Spinal cord (tissue), 10 donors: ENCODE measurements around the gene NBR1. TPM values are rescaled to one million over a fixed set of nuclear protein-coding genes. Genes with fewer than 3 reads are reported as not detected.
A peak's percentile ranks its signal among the peaks of the same experiment; 100 is the strongest.
"Not testable (repeated sequence)": the region's sequence is repeated elsewhere in the genome, so short reads cannot be mapped to it uniquely, and the experiment has no call there.

Experiments used
- DNase-seq, 6 donors: peaks; one replicate each; pipeline versions ENCODE4 v3.0.0 to v3.0.0-alpha.2; 2013 to 2015; ENCODE audit warnings: low spot score in 6 of 6, low read depth in 4 of 6
- H3K27ac ChIP-seq: one replicate; pipeline ENCODE4 v1.5.1; 2013; ENCODE audit warnings: low read depth, low read length, control low read depth
- H3K27me3 ChIP-seq: one replicate; pipeline ENCODE4 v1.6.1; 2013; ENCODE audit warnings: low read length; ENCODE audit not compliant: control insufficient read depth, insufficient read depth
- H3K36me3 ChIP-seq: one replicate; pipeline ENCODE4 v1.6.1; 2013; ENCODE audit warnings: low read length; ENCODE audit not compliant: control insufficient read depth, insufficient read depth
- H3K4me1 ChIP-seq: one replicate; pipeline ENCODE4 v1.6.1; 2013; ENCODE audit warnings: low read length; ENCODE audit not compliant: control insufficient read depth, insufficient read depth
- H3K4me3 ChIP-seq: one replicate; pipeline ENCODE4 v1.5.1; 2013; ENCODE audit warnings: low read depth, low read length, control low read depth
- H3K9me3 ChIP-seq: one replicate; pipeline ENCODE4 v1.6.1; 2013; ENCODE audit warnings: low read length; ENCODE audit not compliant: control insufficient read depth, insufficient read depth
- WGBS: methylation state at CpG from one replicate; pipeline ENCODE4 v1.1.5; 2013; ENCODE audit warnings: missing lambda C conversion rate; ENCODE audit not compliant: insufficient coverage; 5-methylcytosine and 5-hydroxymethylcytosine counted together
- long read RNA-seq, 4 donors: transcript quantifications; one replicate each; lab custom pipeline, GENCODE V29; 2026
- polyA plus RNA-seq, 2 donors: library from polyadenylated mRNA; unstranded; fragments of 120-200 nt; gene quantifications; one replicate each; pipeline ENCODE4 v1.2.1, GENCODE V29; 2013; ENCODE audit not compliant: insufficient read length in 2 of 2
- total RNA-seq, 2 donors: library from RNA; depleted of rRNA in 1 of 2; stranded (reverse); fragments of 120-200 nt in 1 of 2; fragments of >200 nt in 1 of 2; gene quantifications; one replicate each; pipeline versions ENCODE4 v1.2.3 to v1.2.4, GENCODE V29; 2013 to 2014
- donor health status: healthy.

The NBR1 gene, protein sequence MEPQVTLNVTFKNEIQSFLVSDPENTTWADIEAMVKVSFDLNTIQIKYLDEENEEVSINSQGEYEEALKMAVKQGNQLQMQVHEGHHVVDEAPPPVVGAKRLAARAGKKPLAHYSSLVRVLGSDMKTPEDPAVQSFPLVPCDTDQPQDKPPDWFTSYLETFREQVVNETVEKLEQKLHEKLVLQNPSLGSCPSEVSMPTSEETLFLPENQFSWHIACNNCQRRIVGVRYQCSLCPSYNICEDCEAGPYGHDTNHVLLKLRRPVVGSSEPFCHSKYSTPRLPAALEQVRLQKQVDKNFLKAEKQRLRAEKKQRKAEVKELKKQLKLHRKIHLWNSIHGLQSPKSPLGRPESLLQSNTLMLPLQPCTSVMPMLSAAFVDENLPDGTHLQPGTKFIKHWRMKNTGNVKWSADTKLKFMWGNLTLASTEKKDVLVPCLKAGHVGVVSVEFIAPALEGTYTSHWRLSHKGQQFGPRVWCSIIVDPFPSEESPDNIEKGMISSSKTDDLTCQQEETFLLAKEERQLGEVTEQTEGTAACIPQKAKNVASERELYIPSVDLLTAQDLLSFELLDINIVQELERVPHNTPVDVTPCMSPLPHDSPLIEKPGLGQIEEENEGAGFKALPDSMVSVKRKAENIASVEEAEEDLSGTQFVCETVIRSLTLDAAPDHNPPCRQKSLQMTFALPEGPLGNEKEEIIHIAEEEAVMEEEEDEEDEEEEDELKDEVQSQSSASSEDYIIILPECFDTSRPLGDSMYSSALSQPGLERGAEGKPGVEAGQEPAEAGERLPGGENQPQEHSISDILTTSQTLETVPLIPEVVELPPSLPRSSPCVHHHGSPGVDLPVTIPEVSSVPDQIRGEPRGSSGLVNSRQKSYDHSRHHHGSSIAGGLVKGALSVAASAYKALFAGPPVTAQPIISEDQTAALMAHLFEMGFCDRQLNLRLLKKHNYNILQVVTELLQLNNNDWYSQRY
- total RNA-seq (100 to 1,000 TPM in 1 of 2 donors, 10 to 100 TPM in 1; 93.8 to 104 TPM), polyA plus RNA-seq (10 to 100 TPM; 79.3 to 86.7 TPM)
- long read RNA-seq, donor 1, partial matches to known transcripts, result 22 of 23 reads
- long read RNA-seq, donor 1, other reads (novel, unspliced or antisense), result 0 of 23 reads
- long read RNA-seq, donor 2, partial matches to known transcripts, result 0 of 2 reads
- long read RNA-seq, donor 2, other reads (novel, unspliced or antisense), result 0 of 2 reads
- long read RNA-seq, donor 3, partial matches to known transcripts, result 0 of 12 reads
- long read RNA-seq, donor 3, other reads (novel, unspliced or antisense), result 12 of 12 reads
- long read RNA-seq, donor 4, partial matches to known transcripts, result 14 of 21 reads
- long read RNA-seq, donor 4, other reads (novel, unspliced or antisense), result 6 of 21 reads

DNA sequence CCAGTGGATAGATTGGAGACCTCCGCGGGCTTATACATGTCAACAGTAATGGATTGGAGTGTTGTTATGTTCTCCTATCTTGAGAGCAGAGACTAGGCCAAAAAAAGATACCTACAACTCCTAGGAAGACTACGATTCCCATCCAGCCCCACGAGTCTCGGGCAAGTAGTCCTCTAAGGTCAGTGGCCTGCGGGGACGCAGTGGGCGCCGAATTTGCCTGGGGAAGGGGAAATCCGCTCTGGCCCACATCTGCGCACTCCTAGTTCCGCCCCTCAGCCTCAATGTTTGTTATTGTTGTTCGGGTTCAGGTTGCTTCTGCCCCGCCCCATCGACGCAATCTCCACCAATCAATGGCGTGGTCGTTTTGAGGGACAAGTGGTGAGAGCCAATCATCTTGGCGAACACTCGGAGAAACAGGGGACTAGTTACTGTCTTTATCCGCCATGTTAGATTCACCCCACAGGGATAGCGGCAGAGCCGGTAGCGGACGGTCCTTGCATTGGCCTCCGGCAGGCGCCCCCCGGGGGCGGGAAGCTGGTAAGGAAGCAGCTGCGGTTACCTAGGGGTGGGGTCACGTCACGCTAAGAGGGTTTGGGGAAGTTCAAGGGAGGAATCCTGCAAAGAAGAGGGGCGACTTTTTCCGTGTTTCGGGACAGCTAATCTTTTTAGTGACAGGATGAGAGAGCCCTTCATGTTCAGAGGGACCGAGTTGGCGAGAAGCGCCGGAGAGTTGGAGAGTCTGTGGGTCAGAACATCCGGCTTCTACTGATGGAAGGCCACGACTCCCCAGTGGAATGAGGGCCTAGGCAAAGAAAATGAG lies at the start of gene NBR1:
NBR1 (plus strand) TSS at position 449 of the 820 bp plus-strand sequence. CDS start 4,586 bp downstream, outside the sequence.
- peak; percentile 98 to 100 (median 99) for DNase-seq
- H3K27me3 ChIP-seq, result no peaks in the 10 kb centered on the region
- H3K4me3 ChIP-seq, result peak within 1 kb of the TSS; percentile 70
- peaks cover 31% of the 10 kb centered on the region for H3K4me1 ChIP-seq
- no peaks in the 10 kb centered on the region for H3K9me3 ChIP-seq
- peak within 1 kb of the TSS; percentile 98 for H3K27ac ChIP-seq
- H3K36me3 ChIP-seq, result peaks cover 11% of the 10 kb centered on the region
- WGBS, result under 1% methylated on average over 33 of the region's 41 CpGs

DNA sequence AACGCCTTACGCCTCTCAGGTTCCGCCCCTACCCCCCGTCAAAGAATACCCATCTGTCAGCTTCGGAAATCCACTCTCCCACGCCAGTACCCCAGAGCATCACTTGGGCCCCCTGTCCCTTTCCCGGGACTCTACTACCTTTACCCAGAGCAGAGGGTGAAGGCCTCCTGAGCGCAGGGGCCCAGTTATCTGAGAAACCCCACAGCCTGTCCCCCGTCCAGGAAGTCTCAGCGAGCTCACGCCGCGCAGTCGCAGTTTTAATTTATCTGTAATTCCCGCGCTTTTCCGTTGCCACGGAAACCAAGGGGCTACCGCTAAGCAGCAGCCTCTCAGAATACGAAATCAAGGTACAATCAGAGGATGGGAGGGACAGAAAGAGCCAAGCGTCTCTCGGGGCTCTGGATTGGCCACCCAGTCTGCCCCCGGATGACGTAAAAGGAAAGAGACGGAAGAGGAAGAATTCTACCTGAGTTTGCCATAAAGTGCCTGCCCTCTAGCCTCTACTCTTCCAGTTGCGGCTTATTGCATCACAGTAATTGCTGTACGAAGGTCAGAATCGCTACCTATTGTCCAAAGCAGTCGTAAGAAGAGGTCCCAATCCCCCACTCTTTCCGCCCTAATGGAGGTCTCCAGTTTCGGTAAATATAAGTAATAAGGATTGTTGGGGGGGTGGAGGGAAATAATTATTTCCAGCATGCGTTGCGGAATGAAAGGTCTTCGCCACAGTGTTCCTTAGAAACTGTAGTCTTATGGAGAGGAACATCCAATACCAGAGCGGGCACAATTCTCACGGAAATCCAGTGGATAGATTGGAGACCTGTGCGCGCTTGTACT lies 45.7 kb upstream of the NBR1 start, which contains the start of gene BRCA1:
BRCA1 (minus strand) TSS at position 232 of the 834 bp plus-strand sequence. CDS start 1,268 bp downstream, outside the sequence.
- peak within 1 kb of the TSS; percentile 67 for H3K27ac ChIP-seq
- peak; percentile 92 to 100 (median 97) for DNase-seq
- H3K4me3 ChIP-seq, result peak within 1 kb of the TSS; percentile 92
- WGBS, result under 1% methylated on average over 25 of the region's 38 CpGs
- H3K4me1 ChIP-seq, result peaks cover 18% of the 10 kb centered on the region
- no peaks in the 10 kb centered on the region for H3K27me3 ChIP-seq
- H3K36me3 ChIP-seq, result peaks cover 17% of the 10 kb centered on the region
- no peaks in the 10 kb centered on the region for H3K9me3 ChIP-seq

- Histone ChIP-seq H3K27ac (no peak overlapping the region), H3K4me1 (peaks cover 18% of the 10 kb centered on the region), H3K9me3 (no peaks in the 10 kb centered on the region), H3K27me3 (no peaks in the 10 kb centered on the region), H3K4me3 (peak overlapping the region; percentile 92), H3K36me3 (peaks cover 12% of the 10 kb centered on the region)
- peak in 1 of 6 donors; percentile 2 for DNase-seq
- WGBS, result 82% methylated on average over 47 of the region's 59 CpGs
Observed at GRCh38 chr17:43125967-43126910, 44.8 kb upstream of the NBR1 start.

GRCh38 chr17:43126911-43127290 lies 44.1 kb upstream of the NBR1 start:
- Histone ChIP-seq H3K27ac (no peak overlapping the region), H3K27me3 (no peaks in the 10 kb centered on the region), H3K36me3 (peaks cover 14% of the 10 kb centered on the region), H3K4me1 (peaks cover 18% of the 10 kb centered on the region), H3K9me3 (no peaks in the 10 kb centered on the region), H3K4me3 (no peak overlapping the region)
- 96% methylated on average over 23 of the region's 24 CpGs for WGBS
- no peak for DNase-seq

- not testable (repeated sequence) for H3K27ac ChIP-seq, H3K4me3 ChIP-seq, DNase-seq, H3K27me3 ChIP-seq, H3K9me3 ChIP-seq
- peaks cover 18% of the 10 kb centered on the region for H3K4me1 ChIP-seq
- H3K36me3 ChIP-seq, result peaks cover 14% of the 10 kb centered on the region
- WGBS, result 100% methylated on average over 2 of the region's 6 CpGs
Observed at GRCh38 chr17:43127333-43127876, 43.6 kb upstream of the NBR1 start.

GRCh38 chr17:43129671-43130010 lies 41.4 kb upstream of the NBR1 start:
- H3K27me3 ChIP-seq, result no peaks in the 10 kb centered on the region
- 82% methylated on average over 10 of the region's 11 CpGs for WGBS
- no peak overlapping the region for H3K27ac ChIP-seq
- peaks cover 13% of the 10 kb centered on the region for H3K4me1 ChIP-seq
- H3K9me3 ChIP-seq, result no peaks in the 10 kb centered on the region
- H3K4me3 ChIP-seq, result no peak overlapping the region
- DNase-seq, result no peak
- H3K36me3 ChIP-seq, result peaks cover 23% of the 10 kb centered on the region

DNA sequence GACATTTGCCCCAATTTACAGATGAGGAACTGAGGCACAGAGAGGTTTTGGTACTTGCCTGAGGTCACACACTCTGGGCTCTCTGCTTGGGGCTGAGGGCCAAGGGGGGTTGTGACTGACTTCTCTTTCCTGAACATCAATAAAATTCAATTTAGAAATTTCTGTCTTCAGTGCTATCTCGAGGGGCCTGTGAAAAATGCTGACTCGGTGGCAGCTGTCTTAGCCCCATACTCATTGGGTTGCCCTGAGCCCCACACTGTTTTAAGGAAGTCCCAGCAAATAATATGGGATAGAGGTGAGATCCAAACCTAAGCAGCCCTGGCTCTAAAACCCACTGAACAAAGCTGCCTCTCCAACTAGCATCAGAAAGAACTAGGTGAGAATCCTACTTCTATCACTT lies 38.9 kb upstream of the NBR1 start:
- H3K36me3 ChIP-seq, result peaks cover 25% of the 10 kb centered on the region

More for the DNA sequence above, 38.9 kb upstream of the NBR1 start:
- WGBS, result 80% methylated on average over 1 of the region's 2 CpGs
- Histone ChIP-seq H3K9me3 (no peaks in the 10 kb centered on the region), H3K27ac (no peak overlapping the region), H3K4me1 (no peaks in the 10 kb centered on the region), H3K27me3 (no peaks in the 10 kb centered on the region), H3K4me3 (no peak overlapping the region)
- DNase-seq, result no peak
